Loucy (cell line): ENCODE measurements around the gene SLC25A11.

Experiments
- H2AFZ ChIP-seq: fragments of 200-600 bp; sonication (generic); 2 replicates; pipeline ENCODE4 v1.6.0; 2016; ENCODE audit warnings: antibody characterized with exemption, mild to moderate bottlenecking, low read length, moderate library complexity
- H3F3A ChIP-seq: fragments of 200-600 bp; 2 replicates; pipeline ENCODE4 v1.6.0; 2016; ENCODE audit warnings: antibody characterized with exemption, low read depth, mild to moderate bottlenecking
- H3K27me3 ChIP-seq: fragments of 200-600 bp; sonication (generic); 2 replicates; pipeline ENCODE4 v1.6.1; 2014; ENCODE audit warnings: low read length, mild to moderate bottlenecking; ENCODE audit not compliant: insufficient read depth, poor library complexity, severe bottlenecking
- H3K36me3 ChIP-seq: fragments of 200-600 bp; sonication (generic); 2 replicates; pipeline ENCODE4 v1.6.1; 2016; ENCODE audit warnings: low read length; ENCODE audit not compliant: insufficient read depth
- H3K4me1 ChIP-seq: fragments of 200-600 bp; sonication (generic); 2 replicates; pipeline ENCODE4 v1.5.1; 2014; ENCODE audit warnings: low read length, mild to moderate bottlenecking; ENCODE audit not compliant: insufficient read depth, poor library complexity, severe bottlenecking
- H3K4me2 ChIP-seq: fragments of 200-600 bp; sonication (generic); 2 replicates; pipeline ENCODE4 v1.6.0; 2014; ENCODE audit warnings: antibody characterized with exemption, low read length, low read depth, mild to moderate bottlenecking; ENCODE audit not compliant: poor library complexity, severe bottlenecking
- H3K4me3 ChIP-seq: fragments of 200-600 bp; sonication (generic); 2 replicates; pipeline ENCODE4 v1.5.1; 2014; ENCODE audit warnings: low read length, mild to moderate bottlenecking, mixed read lengths; ENCODE audit not compliant: poor library complexity, severe bottlenecking
- H3K79me2 ChIP-seq: fragments of 200-600 bp; sonication (generic); 2 replicates; pipeline ENCODE4 v1.6.1; 2014; ENCODE audit warnings: low read length; ENCODE audit not compliant: insufficient read depth
- H3K9ac ChIP-seq: fragments of 200-600 bp; sonication (generic); 2 replicates; pipeline ENCODE4 v1.6.0; 2014; ENCODE audit warnings: mild to moderate bottlenecking, low read depth, low read length, moderate library complexity; ENCODE audit not compliant: poor library complexity, severe bottlenecking
- H3K9me2 ChIP-seq: fragments of 200-600 bp; sonication (generic); replicated peaks from 2 replicates; pipeline ENCODE4 v1.6.1; 2016; ENCODE audit warnings: low read depth, low read length, mixed read lengths
- H3K9me3 ChIP-seq: fragments of 200-600 bp; sonication (generic); 2 replicates; pipeline ENCODE4 v1.6.1; 2014; ENCODE audit warnings: mild to moderate bottlenecking, antibody characterized with exemption, low read length, low read depth; ENCODE audit not compliant: insufficient read depth
- H4K20me1 ChIP-seq: fragments of 200-600 bp; sonication (generic); 2 replicates; pipeline ENCODE4 v1.6.0; 2014; ENCODE audit warnings: antibody characterized with exemption, low read length, mild to moderate bottlenecking; ENCODE audit not compliant: insufficient read depth, poor library complexity, severe bottlenecking
- CTCF ChIP-seq: fragments of 200-600 bp; sonication (generic); conservative IDR thresholded peaks from 2 replicates; pipeline ENCODE4 v1.5.1; 2014; ENCODE audit warnings: mild to moderate bottlenecking, antibody characterized with exemption, low read length
- EZH2phosphoT487 ChIP-seq: fragments of 200-600 bp; IDR thresholded peaks from 2 replicates; pipeline ENCODE4 v1.6.1; 2018; ENCODE audit warnings: antibody characterized with exemption, mild to moderate bottlenecking, moderate library complexity, borderline replicate concordance

The SLC25A11 gene

DNA sequence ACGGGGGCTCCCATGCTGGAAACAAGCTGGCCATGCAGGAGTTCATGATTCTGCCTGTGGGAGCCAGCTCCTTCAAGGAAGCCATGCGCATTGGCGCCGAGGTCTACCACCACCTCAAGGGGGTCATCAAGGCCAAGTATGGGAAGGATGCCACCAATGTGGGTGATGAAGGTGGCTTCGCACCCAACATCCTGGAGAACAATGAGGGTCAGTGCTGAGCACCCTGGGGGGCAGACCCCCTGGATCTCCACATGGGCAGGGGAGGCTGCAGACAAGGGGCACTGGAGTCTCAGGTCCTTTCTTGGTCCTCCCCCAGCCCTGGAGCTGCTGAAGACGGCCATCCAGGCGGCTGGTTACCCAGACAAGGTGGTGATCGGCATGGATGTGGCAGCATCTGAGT lies 15.2 kb upstream of the SLC25A11 start:
- no peaks in the 10 kb centered on the region for H3K27me3 ChIP-seq
- H3K4me2 ChIP-seq: no peak overlapping the region
- no peaks in the 10 kb centered on the region for H3K9me2 ChIP-seq
- TF ChIP-seq EZH2phosphoT487 (no peak), CTCF (no peak)
- H3K79me2 ChIP-seq: peaks cover 18% of the 10 kb centered on the region
- H3K36me3 ChIP-seq: no peaks in the 10 kb centered on the region; the same call in 1 of the 2 replicates
- no peaks in the 10 kb centered on the region for H3K9me3 ChIP-seq
- H3K9ac ChIP-seq: no peak overlapping the region
- peaks cover 30% of the 10 kb centered on the region for H3K4me1 ChIP-seq
- no peak overlapping the region for H3K4me3 ChIP-seq
- H3F3A ChIP-seq: 0 out of 2 replicates have a peak, but pooled peaks cover 3% of the 10 kb centered on the region
- no peak overlapping the region for H2AFZ ChIP-seq
- no peaks in the 10 kb centered on the region for H4K20me1 ChIP-seq

DNA sequence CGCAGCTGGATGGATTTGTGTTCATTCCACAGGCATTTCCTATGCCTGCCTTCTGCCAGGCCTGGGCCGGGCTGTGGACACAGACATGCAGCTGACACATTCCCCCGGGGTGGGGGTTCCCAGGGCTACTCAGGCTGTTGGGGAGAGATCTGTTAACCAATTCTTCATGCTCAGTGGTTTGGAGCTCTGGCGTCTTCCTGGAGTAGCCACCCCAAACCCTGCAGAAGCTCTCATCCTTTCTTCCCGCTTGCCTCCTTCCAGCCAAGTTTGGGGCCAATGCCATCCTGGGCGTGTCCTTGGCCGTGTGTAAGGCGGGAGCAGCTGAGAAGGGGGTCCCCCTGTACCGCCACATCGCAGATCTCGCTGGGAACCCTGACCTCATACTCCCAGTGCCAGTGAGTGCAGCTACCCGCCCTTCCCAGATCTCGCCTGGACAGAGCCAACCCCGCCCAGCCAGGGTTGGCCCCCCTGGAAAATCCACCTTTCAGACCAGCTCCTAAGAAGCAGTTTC lies 13.7 kb upstream of the SLC25A11 start:
- Histone ChIP-seq H3F3A (peaks cover 12% of the 10 kb centered on the region), H3K36me3 (no peaks in the 10 kb centered on the region), H3K27me3 (no peaks in the 10 kb centered on the region), H3K9me3 (no peaks in the 10 kb centered on the region), H3K4me2 (no peak overlapping the region), H3K4me3 (no peak overlapping the region), H3K4me1 (peaks cover 26% of the 10 kb centered on the region), H4K20me1 (no peaks in the 10 kb centered on the region), H3K79me2 (peaks cover 18% of the 10 kb centered on the region), H3K9me2 (no peaks in the 10 kb centered on the region), H2AFZ (no peak overlapping the region), H3K9ac (no peak overlapping the region)
- no peak for TF ChIP-seq EZH2phosphoT487

GRCh38 chr17:4951486-4951885 lies 11.6 kb upstream of the SLC25A11 start:
- Histone ChIP-seq H3F3A (peaks cover 19% of the 10 kb centered on the region), H3K9ac (peak overlapping the region; percentile 99), H2AFZ (no peak overlapping the region)

More at GRCh38 chr17:4951486-4951885, 11.6 kb upstream of the SLC25A11 start:
- Histone ChIP-seq H4K20me1 (peaks cover 17% of the 10 kb centered on the region), H3K4me1 (peaks cover 23% of the 10 kb centered on the region), H3K4me3 (peak overlapping the region; percentile 90), H3K36me3 (peaks cover 10% of the 10 kb centered on the region), H3K79me2 (peaks cover 37% of the 10 kb centered on the region), H3K27me3 (peaks cover 14% of the 10 kb centered on the region), H3K4me2 (peak overlapping the region; percentile 91), H3K9me3 (no peaks in the 10 kb centered on the region), H3K9me2 (no peaks in the 10 kb centered on the region)
- TF ChIP-seq CTCF (no peak), EZH2phosphoT487 (no peak)
